Activated T-cell treated with anti-CD3 and anti-CD28 coated beads, Interleukin-2, amount 50 U/mL, for 24 hours (primary cell): ENCODE results near the gene FBXW2.
"Not testable (repeated sequence)": the region's sequence is repeated elsewhere in the genome, so short reads cannot be mapped to it uniquely, and the experiment has no call there.

ENCODE experiments used
- DNase-seq: peaks from one replicate; pipeline ENCODE4 v3.0.0-alpha.2; 2020
- H3K27ac Mint-ChIP-seq: 2 replicates; pipeline ENCODE4 v1.8.0; 2020; ENCODE audit warnings: mild to moderate bottlenecking, mixed read lengths
- H3K27me3 Mint-ChIP-seq: 2 replicates; pipeline ENCODE4 v1.8.0; 2020; ENCODE audit warnings: mixed read lengths
- H3K36me3 Mint-ChIP-seq: 2 replicates; pipeline ENCODE4 v1.8.0; 2020; ENCODE audit warnings: low read depth, mixed read lengths
- H3K4me1 Mint-ChIP-seq: 2 replicates; pipeline ENCODE4 v1.8.0; 2020; ENCODE audit warnings: low read depth, mixed read lengths
- H3K4me3 Mint-ChIP-seq: 2 replicates; pipeline ENCODE4 v1.8.0; 2020; ENCODE audit warnings: mild to moderate bottlenecking, moderate library complexity, mixed read lengths
- H3K9me3 Mint-ChIP-seq: 2 replicates; pipeline ENCODE4 v1.8.0; 2020; ENCODE audit warnings: mixed read lengths

Gene FBXW2

GRCh38 chr9:120768247-120768646, 25.0 kb downstream of the FBXW2 start:
- Mint-ChIP-seq H3K27ac (peak overlapping the region; percentile 14), H3K4me1 (peaks cover 24% of the 10 kb centered on the region), H3K27me3 (no peaks in the 10 kb centered on the region), H3K36me3 (peaks cover 95% of the 10 kb centered on the region), H3K9me3 (no peaks in the 10 kb centered on the region), H3K4me3 (no peak overlapping the region)
- no peak for DNase-seq

- H3K27me3 Mint-ChIP-seq = no peaks in the 10 kb centered on the region
- H3K9me3 Mint-ChIP-seq = no peaks in the 10 kb centered on the region
- H3K4me1 Mint-ChIP-seq = peaks cover 24% of the 10 kb centered on the region
- H3K27ac Mint-ChIP-seq = peak overlapping the region; percentile 45
- H3K4me3 Mint-ChIP-seq = no peak overlapping the region
- peaks cover 95% of the 10 kb centered on the region for H3K36me3 Mint-ChIP-seq
- no peak for DNase-seq
Observed at GRCh38 chr9:120767451-120767850, 25.8 kb downstream of the FBXW2 start.

GRCh38 chr9:120765910-120766425, 27.2 kb downstream of the FBXW2 start:
- H3K9me3 Mint-ChIP-seq = no peaks in the 10 kb centered on the region
- peaks cover 95% of the 10 kb centered on the region for H3K36me3 Mint-ChIP-seq
- H3K27ac Mint-ChIP-seq = peak overlapping the region; percentile 45

GRCh38 chr9:120764476-120764875, 28.7 kb downstream of the FBXW2 start:
- Mint-ChIP-seq H3K4me1 (peaks cover 12% of the 10 kb centered on the region), H3K27me3 (no peaks in the 10 kb centered on the region), H3K4me3 (no peak overlapping the region), H3K9me3 (no peaks in the 10 kb centered on the region), H3K27ac (no peak overlapping the region), H3K36me3 (peaks cover 95% of the 10 kb centered on the region)
- no peak for DNase-seq

More at GRCh38 chr9:120765910-120766425, 27.2 kb downstream of the FBXW2 start:
- Mint-ChIP-seq H3K27me3 (no peaks in the 10 kb centered on the region), H3K4me1 (peaks cover 22% of the 10 kb centered on the region), H3K4me3 (no peak overlapping the region)
- no peak for DNase-seq

- H3K4me1 Mint-ChIP-seq = peaks cover 23% of the 10 kb centered on the region
- peak overlapping the region; percentile 20 for H3K27ac Mint-ChIP-seq
- no peak overlapping the region for H3K4me3 Mint-ChIP-seq
- H3K27me3 Mint-ChIP-seq = no peaks in the 10 kb centered on the region
- DNase-seq = no peak
- no peaks in the 10 kb centered on the region for H3K9me3 Mint-ChIP-seq
- H3K36me3 Mint-ChIP-seq = peaks cover 81% of the 10 kb centered on the region
Observed at GRCh38 chr9:120761006-120761405, 32.2 kb downstream of the FBXW2 start.

GRCh38 chr9:120759755-120760400, 33.3 kb downstream of the FBXW2 start:
- peaks cover 72% of the 10 kb centered on the region for H3K36me3 Mint-ChIP-seq
- no peak overlapping the region for H3K4me3 Mint-ChIP-seq
- DNase-seq = no peak
- H3K9me3 Mint-ChIP-seq = no peaks in the 10 kb centered on the region
- H3K4me1 Mint-ChIP-seq = peaks cover 25% of the 10 kb centered on the region
- H3K27me3 Mint-ChIP-seq = no peaks in the 10 kb centered on the region
- H3K27ac Mint-ChIP-seq = peak overlapping the region; percentile 1

- Mint-ChIP-seq H3K9me3 (no peaks in the 10 kb centered on the region), H3K27me3 (no peaks in the 10 kb centered on the region), H3K4me3 (no peak overlapping the region), H3K4me1 (peaks cover 25% of the 10 kb centered on the region), H3K36me3 (peaks cover 59% of the 10 kb centered on the region), H3K27ac (peak overlapping the region; percentile 53)
- DNase-seq = no peak
Observed at GRCh38 chr9:120758544-120758943, 34.7 kb downstream of the FBXW2 start.

- no peak for DNase-seq
- Mint-ChIP-seq H3K4me3 (no peak overlapping the region), H3K9me3 (no peaks in the 10 kb centered on the region), H3K27ac (peak overlapping the region; percentile 53), H3K4me1 (peaks cover 25% of the 10 kb centered on the region), H3K36me3 (peaks cover 51% of the 10 kb centered on the region), H3K27me3 (no peaks in the 10 kb centered on the region)
Observed at GRCh38 chr9:120757026-120757913, 35.9 kb downstream of the FBXW2 start.

GRCh38 chr9:120756531-120756930, 36.7 kb downstream of the FBXW2 start:
- H3K4me3 Mint-ChIP-seq = no peak overlapping the region
- peaks cover 46% of the 10 kb centered on the region for H3K36me3 Mint-ChIP-seq
- DNase-seq = no peak
- H3K27me3 Mint-ChIP-seq = no peaks in the 10 kb centered on the region
- peaks cover 25% of the 10 kb centered on the region for H3K4me1 Mint-ChIP-seq
- H3K27ac Mint-ChIP-seq = peak overlapping the region; percentile 74
- H3K9me3 Mint-ChIP-seq = no peaks in the 10 kb centered on the region

GRCh38 chr9:120755810-120756434, 37.3 kb downstream of the FBXW2 start:
- peak overlapping the region; percentile 74 for H3K27ac Mint-ChIP-seq
- H3K9me3 Mint-ChIP-seq = no peaks in the 10 kb centered on the region
- peak; percentile 64 for DNase-seq
- H3K36me3 Mint-ChIP-seq = peaks cover 39% of the 10 kb centered on the region
- H3K4me3 Mint-ChIP-seq = no peak overlapping the region
- no peaks in the 10 kb centered on the region for H3K27me3 Mint-ChIP-seq
- peaks cover 25% of the 10 kb centered on the region for H3K4me1 Mint-ChIP-seq

GRCh38 chr9:120755044-120755443, 38.2 kb downstream of the FBXW2 start:
- no peak for DNase-seq
- Mint-ChIP-seq H3K27ac (no peak overlapping the region), H3K4me3 (no peak overlapping the region), H3K9me3 (no peaks in the 10 kb centered on the region), H3K27me3 (no peaks in the 10 kb centered on the region), H3K4me1 (peaks cover 25% of the 10 kb centered on the region), H3K36me3 (peaks cover 31% of the 10 kb centered on the region)

GRCh38 chr9:120750421-120750820, 42.8 kb downstream of the FBXW2 start:
- H3K9me3 Mint-ChIP-seq = no peaks in the 10 kb centered on the region
- H3K27ac Mint-ChIP-seq = no peak overlapping the region
- no peak overlapping the region for H3K4me3 Mint-ChIP-seq

GRCh38 chr9:120746366-120746765, 46.9 kb downstream of the FBXW2 start:
- not testable (repeated sequence) for H3K4me1 Mint-ChIP-seq, H3K27me3 Mint-ChIP-seq, H3K27ac Mint-ChIP-seq, H3K36me3 Mint-ChIP-seq, DNase-seq, H3K4me3 Mint-ChIP-seq, H3K9me3 Mint-ChIP-seq

More at GRCh38 chr9:120750421-120750820, 42.8 kb downstream of the FBXW2 start:
- Mint-ChIP-seq H3K27me3 (no peaks in the 10 kb centered on the region), H3K4me1 (peaks cover 2% of the 10 kb centered on the region), H3K36me3 (peaks cover 5% of the 10 kb centered on the region)
- no peak for DNase-seq

- no peaks in the 10 kb centered on the region for H3K27me3 Mint-ChIP-seq
- H3K27ac Mint-ChIP-seq = no peak overlapping the region
- DNase-seq = no peak
- no peaks in the 10 kb centered on the region for H3K36me3 Mint-ChIP-seq
- H3K4me1 Mint-ChIP-seq = peaks cover 2% of the 10 kb centered on the region
- H3K9me3 Mint-ChIP-seq = no peaks in the 10 kb centered on the region
- no peak overlapping the region for H3K4me3 Mint-ChIP-seq
Observed at GRCh38 chr9:120745278-120745677, 47.9 kb downstream of the FBXW2 start.
